Activated naive CD8-positive, alpha-beta T cell treated with anti-CD3 and anti-CD28 coated beads, Interleukin-2, amount 50 U/mL, for 16 hours (primary cell): ENCODE measurements around the gene FUBP3.
A peak's percentile ranks its signal among the peaks of the same experiment; 100 is the strongest.

Source experiments
- DNase-seq: peaks from one replicate; pipeline ENCODE4 v3.0.0-alpha.2; 2020; ENCODE audit warnings: low read depth, low spot score

FUBP3 gene, protein sequence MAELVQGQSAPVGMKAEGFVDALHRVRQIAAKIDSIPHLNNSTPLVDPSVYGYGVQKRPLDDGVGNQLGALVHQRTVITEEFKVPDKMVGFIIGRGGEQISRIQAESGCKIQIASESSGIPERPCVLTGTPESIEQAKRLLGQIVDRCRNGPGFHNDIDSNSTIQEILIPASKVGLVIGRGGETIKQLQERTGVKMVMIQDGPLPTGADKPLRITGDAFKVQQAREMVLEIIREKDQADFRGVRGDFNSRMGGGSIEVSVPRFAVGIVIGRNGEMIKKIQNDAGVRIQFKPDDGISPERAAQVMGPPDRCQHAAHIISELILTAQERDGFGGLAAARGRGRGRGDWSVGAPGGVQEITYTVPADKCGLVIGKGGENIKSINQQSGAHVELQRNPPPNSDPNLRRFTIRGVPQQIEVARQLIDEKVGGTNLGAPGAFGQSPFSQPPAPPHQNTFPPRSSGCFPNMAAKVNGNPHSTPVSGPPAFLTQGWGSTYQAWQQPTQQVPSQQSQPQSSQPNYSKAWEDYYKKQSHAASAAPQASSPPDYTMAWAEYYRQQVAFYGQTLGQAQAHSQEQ

GRCh38 chr9:130578865-130579737, at the start of gene FUBP3:
Gene FUBP3, plus strand, starts transcription at chr9:130579577. Its CDS starts 104 bp downstream, at chr9:130579681.
- peak; percentile 83 for DNase-seq

- DNase-seq, result no peak
These were observed 48.4 kb upstream of the FUBP3 start for GRCh38 chr9:130530938-130531337.

- no peak for DNase-seq
These were observed 47.7 kb upstream of the FUBP3 start for GRCh38 chr9:130531670-130532069.

GRCh38 chr9:130532426-130533080, 46.8 kb upstream of the FUBP3 start:
- DNase-seq, result no peak

DNA sequence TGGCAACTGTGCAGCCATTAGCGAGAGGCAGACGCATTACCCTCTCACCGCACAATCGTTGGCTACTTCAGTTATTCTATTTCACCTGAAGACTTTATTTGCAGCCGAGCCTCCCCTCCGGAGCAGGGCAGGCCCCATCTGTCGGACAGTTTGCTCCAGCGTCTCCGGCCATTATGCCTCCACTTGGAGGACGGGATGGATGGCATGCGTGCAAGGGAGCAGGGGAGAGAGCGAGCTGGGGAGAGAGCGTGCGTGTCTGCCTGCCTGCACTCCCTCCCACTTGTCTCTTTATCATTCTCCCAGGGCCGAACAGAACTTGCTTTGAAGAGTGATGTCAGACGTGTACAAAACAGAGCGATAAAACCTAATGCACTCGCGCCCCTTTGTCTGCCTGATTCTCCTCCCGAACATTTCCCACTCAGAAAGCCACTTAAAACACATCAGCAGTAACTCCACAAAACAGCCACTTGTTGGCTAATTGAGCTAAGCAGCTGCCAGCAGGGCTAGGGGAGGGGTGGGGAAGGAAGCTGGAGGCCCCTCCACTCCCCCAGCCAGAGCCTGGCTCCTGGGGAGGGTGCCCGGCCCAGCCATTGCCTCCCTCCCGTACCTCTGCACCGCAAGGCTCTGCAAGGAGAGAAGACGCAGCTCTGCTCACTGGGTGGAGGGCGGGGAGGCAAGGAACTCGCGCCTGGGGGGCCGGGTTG, 43.4 kb upstream of the FUBP3 start:
- DNase-seq, result no peak

DNA sequence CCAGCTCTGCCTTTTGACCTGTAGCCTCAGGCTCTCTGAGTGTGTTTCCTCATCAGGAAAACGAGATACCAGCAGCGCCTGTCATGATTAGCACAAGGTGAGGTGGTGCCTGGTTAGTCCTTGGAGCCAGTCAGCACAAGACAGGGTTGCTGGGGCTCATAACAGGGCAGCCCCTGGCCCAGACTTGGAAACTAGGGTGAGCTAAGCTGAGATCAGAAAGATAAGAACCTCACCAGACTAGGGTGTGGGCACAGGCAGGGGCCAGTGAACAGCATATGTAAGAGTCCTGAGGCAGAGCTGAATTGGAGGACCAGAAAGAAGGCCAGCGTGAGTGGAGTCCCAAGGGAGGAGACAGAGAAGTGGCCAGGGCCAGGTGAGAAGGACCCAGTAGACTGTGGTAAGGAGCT, 42.7 kb upstream of the FUBP3 start:
- DNase-seq, result no peak

DNA sequence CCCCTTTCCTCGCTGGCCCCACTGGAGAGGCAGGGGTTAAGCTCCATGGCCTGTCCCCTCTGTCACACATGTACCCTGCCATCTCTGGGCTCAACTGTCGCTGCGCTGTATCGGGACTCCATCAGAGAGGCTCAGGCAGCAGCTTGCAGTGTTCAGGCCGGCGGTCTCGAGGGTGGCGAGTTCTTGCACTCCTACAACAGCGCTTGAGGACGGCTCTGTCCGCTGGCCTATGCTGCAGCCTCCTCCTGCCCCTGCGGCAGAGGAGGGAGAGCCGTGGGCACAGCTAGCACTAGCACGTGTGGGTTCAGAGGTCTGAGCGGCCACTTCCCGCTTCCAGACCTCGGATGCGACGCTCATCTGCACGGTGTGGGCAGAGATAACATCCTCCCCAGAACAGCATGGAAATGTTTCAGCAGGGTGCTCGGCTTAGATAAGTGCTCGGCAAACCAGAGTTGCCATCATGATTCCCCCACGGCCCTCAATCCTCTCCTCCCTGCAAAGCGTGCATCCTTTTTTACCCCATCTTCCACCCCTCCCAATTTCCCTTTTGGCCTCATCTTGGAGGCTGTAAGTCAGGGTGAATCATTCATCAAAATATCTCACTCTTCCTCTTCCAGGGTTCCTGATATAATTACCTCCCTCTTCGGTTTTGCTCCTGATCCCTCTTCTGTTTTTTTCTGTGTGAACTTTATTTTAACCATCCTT, 41.9 kb upstream of the FUBP3 start:
- DNase-seq, result no peak

- no peak for DNase-seq
These were observed 39.8 kb upstream of the FUBP3 start for GRCh38 chr9:130539420-130540223.

DNA sequence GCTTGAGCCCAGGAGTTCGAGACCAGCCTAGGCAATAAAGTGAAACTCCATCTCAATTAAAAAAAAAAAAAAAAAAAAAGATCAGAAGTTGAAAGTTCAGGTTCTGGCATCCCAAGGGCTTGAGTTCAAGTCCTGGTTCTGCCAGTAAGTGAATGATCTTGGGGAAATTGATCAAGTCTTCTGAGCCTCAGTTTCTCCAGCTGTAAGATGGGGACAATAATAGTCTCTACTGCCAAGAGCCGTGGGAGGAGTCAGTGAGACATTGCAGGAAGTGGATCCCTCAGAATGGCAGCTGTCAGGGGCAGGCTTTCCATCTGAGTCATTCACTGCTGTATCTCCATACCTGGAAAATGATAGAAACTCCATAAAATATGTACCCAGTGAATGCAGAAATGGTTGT, 37.8 kb upstream of the FUBP3 start:
- no peak for DNase-seq

GRCh38 chr9:130542038-130542437, 37.3 kb upstream of the FUBP3 start:
- DNase-seq, result no peak

DNA sequence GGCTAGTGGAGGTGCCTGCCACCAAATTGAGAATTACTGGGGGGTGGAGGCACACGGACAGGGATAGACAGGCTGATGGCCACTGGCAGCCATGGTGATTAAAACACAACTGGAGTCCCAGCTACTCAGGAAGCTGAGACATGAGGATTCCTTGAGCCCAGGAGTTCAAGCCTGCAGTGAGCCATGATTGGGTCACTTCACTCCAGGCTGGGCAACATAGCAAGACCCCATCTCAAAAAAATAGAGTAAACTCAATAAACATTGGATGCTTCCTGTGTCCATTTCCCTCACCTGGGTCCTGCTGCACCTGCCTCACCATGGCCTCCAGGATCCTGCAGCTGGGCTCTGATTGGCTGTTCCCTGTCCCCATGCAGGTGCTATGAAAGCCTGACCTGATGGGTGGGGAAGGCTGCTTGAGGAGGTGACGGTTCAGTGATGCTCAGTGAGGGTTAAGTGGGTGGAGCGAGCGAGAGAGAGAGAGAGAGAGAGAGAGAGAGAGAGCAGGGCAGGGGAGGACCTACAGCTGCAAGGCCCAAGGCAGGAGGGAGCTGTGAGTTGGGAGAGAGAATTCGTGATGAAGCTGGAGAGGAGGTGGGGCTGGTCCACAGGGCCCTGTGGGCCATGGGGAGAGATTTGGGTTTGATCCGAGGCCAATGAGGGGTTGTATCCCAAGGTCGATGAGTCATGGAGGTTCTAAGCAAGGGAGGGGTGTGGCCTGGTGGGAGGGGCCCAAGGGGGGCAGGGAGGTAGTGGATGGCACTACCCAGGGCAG, 36.7 kb upstream of the FUBP3 start:
- DNase-seq, result no peak

- no peak for DNase-seq
These were observed 36.0 kb upstream of the FUBP3 start for GRCh38 chr9:130543368-130543767.

GRCh38 chr9:130543859-130544258, 35.5 kb upstream of the FUBP3 start:
- no peak for DNase-seq

- no peak for DNase-seq
These were observed 35.0 kb upstream of the FUBP3 start for GRCh38 chr9:130544364-130544763.

DNA sequence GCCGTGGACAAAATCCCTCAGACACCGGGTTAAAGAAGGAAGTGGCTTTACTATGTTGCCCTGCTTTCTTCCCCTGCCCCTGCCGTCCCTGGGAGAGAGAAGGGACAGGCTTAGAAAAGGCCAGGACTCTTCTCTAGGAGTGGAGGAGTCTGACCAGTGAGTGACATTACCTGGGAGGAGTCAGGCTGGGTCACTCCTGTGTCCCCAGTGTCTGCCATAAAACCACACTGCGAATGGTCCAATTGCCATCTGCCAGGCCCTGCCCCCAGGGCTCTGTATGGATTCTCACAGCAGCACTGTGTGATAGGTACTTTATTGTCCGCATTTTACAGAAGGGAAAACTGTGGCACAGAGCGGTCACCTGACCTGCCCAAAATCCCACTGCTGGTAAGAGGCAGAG, 31.3 kb upstream of the FUBP3 start:
- DNase-seq, result no peak

GRCh38 chr9:130549093-130549735, 30.2 kb upstream of the FUBP3 start:
- DNase-seq, result no peak

DNA sequence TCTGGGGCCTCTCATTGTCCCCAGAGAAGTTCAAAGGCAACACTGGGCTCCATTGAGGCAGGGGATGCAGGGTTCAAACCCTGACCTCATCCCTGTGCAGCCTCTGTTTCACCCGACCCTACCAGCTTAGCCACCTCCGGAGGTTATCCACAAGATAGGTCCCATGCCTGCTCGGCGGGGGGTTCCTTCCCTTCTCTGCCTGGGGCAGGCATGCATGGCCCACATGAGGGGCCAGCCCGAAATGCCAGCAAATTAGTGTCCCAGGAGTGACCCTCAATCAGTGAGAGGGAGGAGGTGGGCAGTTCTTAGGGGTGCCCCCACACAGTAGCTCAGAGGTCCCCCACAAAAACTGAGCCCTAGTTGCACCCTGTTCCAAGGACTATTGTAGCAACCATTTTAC, 24.8 kb upstream of the FUBP3 start:
- no peak for DNase-seq

DNA sequence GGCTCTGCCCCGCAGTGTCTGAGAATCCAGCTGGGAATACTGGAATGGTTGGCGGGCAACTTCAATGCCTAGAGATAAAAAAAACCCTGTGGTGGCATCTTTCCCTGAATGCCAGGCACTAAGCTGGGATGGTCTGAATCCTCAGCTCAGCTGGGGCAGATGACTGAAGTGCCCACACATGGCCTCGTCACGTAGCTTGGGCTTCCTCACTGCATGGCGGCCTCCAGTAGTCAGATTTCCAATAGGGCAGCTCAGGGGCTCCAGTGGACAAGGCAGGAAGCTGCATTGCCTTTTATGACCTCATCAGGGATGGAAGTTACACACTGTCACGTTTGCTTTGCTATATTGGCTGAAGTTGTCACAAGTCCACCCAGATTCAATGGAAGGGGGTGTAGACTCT, 24.3 kb upstream of the FUBP3 start:
- DNase-seq, result no peak

- no peak for DNase-seq
These were observed 23.4 kb upstream of the FUBP3 start for GRCh38 chr9:130555968-130556367.
